Activated CD4-positive, alpha-beta T cell treated with anti-CD3 and anti-CD28 coated beads, Interleukin-2, amount 10 ng/mL, durations not matched to agents 24 days and 14 days (primary cell): ENCODE measurements around the gene NCBP3. TPM values are rescaled to one million over a fixed set of nuclear protein-coding genes. Genes with fewer than 3 reads are reported as not detected.

ENCODE experiments used
- DNase-seq: peaks from one replicate; pipeline ENCODE4 v3.0.0; 2022
- H3K27ac Mint-ChIP-seq: one replicate; pipeline ENCODE4 v1.8.0; 2022; ENCODE audit warnings: mild to moderate bottlenecking, mixed read lengths
- H3K27me3 Mint-ChIP-seq: one replicate; pipeline ENCODE4 v1.8.0; 2022; ENCODE audit warnings: mixed read lengths
- H3K36me3 Mint-ChIP-seq: one replicate; pipeline ENCODE4 v1.8.0; 2022; ENCODE audit warnings: low read depth, mild to moderate bottlenecking, mixed read lengths
- H3K4me1 Mint-ChIP-seq: one replicate; pipeline ENCODE4 v1.8.0; 2021; ENCODE audit warnings: mixed read lengths
- H3K4me3 Mint-ChIP-seq: one replicate; pipeline ENCODE4 v1.8.0; 2022; ENCODE audit warnings: mild to moderate bottlenecking, moderate library complexity, mixed read lengths
- H3K9me3 Mint-ChIP-seq: one replicate; pipeline ENCODE4 v1.8.0; 2021; ENCODE audit warnings: mixed read lengths
- intact Hi-C: fragments of 100-400 bp; cut with micrococcal nuclease; formaldehyde crosslinking; loops from one replicate; pipeline ENCODE4 v1.15.1; 2023
- total RNA-seq: library from RNA; stranded (reverse); gene quantifications from 2 replicates; pipeline ENCODE4 v1.2.3, GENCODE V29; 2022

Gene NCBP3
- total RNA-seq, 1 donor from 2014 or later = 52.1 TPM

GRCh38 chr17:3888343-3889171 is 42.5 kb upstream of the NCBP3 start:
- Mint-ChIP-seq H3K4me3 (no peak overlapping the region), H3K4me1 (peaks cover 34% of the 10 kb centered on the region), H3K27ac (no peak overlapping the region), H3K27me3 (peaks cover 7% of the 10 kb centered on the region), H3K9me3 (no peaks in the 10 kb centered on the region), H3K36me3 (peaks cover 3% of the 10 kb centered on the region)
- no peak for DNase-seq
- intact Hi-C loops = no loop called here

DNA sequence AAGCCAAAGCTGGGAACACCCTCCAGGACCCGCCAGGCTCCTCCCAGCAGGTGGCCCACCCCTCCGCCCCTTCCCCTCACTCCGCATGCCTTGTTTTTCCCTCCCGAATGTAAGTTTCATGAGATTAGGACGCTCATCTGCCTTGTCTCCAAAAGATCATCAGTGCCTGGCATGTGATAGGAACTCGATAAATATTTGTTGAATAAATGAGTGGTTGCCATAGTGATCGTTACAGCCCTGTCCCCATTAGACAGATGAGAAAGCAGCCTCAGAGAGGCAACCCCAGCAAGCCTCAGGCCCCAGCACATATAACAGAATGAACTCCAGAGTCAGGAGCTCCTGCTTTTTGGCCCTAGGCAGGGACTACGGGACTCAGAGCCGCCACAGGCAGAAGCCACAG is 41.8 kb upstream of the NCBP3 start:
- Mint-ChIP-seq H3K4me3 (no peak overlapping the region), H3K27ac (no peak overlapping the region), H3K4me1 (peaks cover 31% of the 10 kb centered on the region)

DNA sequence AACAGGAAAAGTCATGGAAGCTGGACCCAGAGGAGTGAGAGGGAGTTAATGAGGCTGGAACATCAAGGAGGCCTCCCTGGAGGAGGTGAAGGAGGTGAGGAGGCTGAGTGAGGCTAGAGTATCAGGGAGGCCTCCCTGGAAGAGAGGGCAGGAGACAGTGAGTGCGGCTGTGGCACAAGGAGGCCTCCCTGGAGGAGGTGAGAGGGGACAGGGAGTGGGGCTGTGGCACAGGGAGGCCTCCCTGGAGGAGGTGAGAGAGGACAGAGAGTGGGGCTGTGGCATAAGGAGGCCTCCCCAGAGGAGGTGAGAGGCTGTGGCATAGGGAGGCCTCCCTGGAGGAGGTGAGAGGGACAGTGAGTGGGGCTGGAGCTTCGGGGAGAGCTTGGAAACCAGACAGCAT is 41.3 kb upstream of the NCBP3 start:
- peaks cover 31% of the 10 kb centered on the region for H3K4me1 Mint-ChIP-seq
- peak overlapping the region; percentile 76 for H3K27ac Mint-ChIP-seq
- peak overlapping the region; percentile 53 for H3K4me3 Mint-ChIP-seq
- DNase-seq = no peak
- H3K9me3 Mint-ChIP-seq = no peaks in the 10 kb centered on the region
- peaks cover 7% of the 10 kb centered on the region for H3K27me3 Mint-ChIP-seq
- intact Hi-C loops = no loop called here
- peaks cover 5% of the 10 kb centered on the region for H3K36me3 Mint-ChIP-seq

More for the DNA sequence above, 41.8 kb upstream of the NCBP3 start:
- intact Hi-C loops = no loop called here
- Mint-ChIP-seq H3K9me3 (no peaks in the 10 kb centered on the region), H3K36me3 (peaks cover 5% of the 10 kb centered on the region), H3K27me3 (peaks cover 7% of the 10 kb centered on the region)
- DNase-seq = no peak

DNA sequence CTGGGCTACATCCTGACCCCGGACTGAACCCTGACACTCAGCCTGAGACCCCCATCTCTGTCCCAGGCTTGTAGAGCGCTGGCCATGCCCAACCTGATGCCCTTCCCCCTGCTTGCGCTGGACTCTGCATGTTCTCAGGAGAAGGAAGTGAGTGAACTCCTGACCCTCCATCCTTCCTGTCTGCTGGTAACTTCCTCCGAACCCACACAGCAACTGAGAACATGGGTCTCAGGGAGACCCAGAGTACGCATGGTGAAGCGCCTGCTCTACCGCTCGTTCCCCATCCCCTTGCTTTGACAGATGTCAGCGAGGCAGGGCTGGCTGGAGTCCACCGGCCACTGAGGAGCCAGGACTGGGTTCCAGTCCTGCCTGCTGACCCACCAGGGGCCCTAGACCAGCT is 40.7 kb upstream of the NCBP3 start:
- peaks cover 27% of the 10 kb centered on the region for H3K4me1 Mint-ChIP-seq
- intact Hi-C loops = no loop called here
- H3K27me3 Mint-ChIP-seq = peaks cover 6% of the 10 kb centered on the region
- peak overlapping the region; percentile 76 for H3K27ac Mint-ChIP-seq
- peak overlapping the region; percentile 53 for H3K4me3 Mint-ChIP-seq
- H3K36me3 Mint-ChIP-seq = peaks cover 2% of the 10 kb centered on the region
- DNase-seq = peak; percentile 67
- H3K9me3 Mint-ChIP-seq = no peaks in the 10 kb centered on the region

DNA sequence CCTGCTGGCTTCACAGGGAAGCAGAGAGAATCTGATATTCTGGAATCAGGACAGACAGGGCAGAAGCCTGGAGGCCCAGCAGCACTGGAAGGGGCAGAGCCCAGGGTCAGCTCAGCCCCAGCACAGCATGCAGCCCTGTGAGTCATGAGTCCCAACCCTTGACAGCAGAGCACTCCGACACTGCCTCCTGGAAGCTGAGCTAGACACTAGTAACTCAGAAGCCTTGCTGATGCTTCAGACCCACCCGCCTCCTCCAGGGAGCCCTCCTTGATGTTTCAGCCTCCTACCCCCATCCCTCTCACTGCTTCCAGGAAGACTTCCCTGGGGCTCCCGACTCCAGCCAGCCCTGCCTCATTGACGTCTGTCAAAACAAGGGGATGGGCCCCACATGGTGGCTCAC is 39.9 kb upstream of the NCBP3 start:
- DNase-seq = no peak
- Mint-ChIP-seq H3K27ac (no peak overlapping the region), H3K9me3 (no peaks in the 10 kb centered on the region), H3K4me3 (peak overlapping the region; percentile 22), H3K4me1 (peaks cover 20% of the 10 kb centered on the region), H3K27me3 (no peaks in the 10 kb centered on the region), H3K36me3 (peaks cover 2% of the 10 kb centered on the region)
- intact Hi-C loops = no loop called here

- peaks cover 18% of the 10 kb centered on the region for H3K4me1 Mint-ChIP-seq
- H3K4me3 Mint-ChIP-seq = no peak overlapping the region
- peaks cover 2% of the 10 kb centered on the region for H3K36me3 Mint-ChIP-seq
- no peak for DNase-seq
- intact Hi-C loops = no loop called here
- no peaks in the 10 kb centered on the region for H3K9me3 Mint-ChIP-seq
- no peaks in the 10 kb centered on the region for H3K27me3 Mint-ChIP-seq
- H3K27ac Mint-ChIP-seq = no peak overlapping the region
Observed at GRCh38 chr17:3885271-3885670, 39.2 kb upstream of the NCBP3 start.

- no peaks in the 10 kb centered on the region for H3K9me3 Mint-ChIP-seq
- H3K4me3 Mint-ChIP-seq = no peak overlapping the region
- no peak overlapping the region for H3K27ac Mint-ChIP-seq
- H3K4me1 Mint-ChIP-seq = peaks cover 17% of the 10 kb centered on the region
- intact Hi-C loops = no loop called here
- DNase-seq = no peak
- H3K36me3 Mint-ChIP-seq = peaks cover 2% of the 10 kb centered on the region
- no peaks in the 10 kb centered on the region for H3K27me3 Mint-ChIP-seq
Observed at GRCh38 chr17:3884188-3884587, 38.1 kb upstream of the NCBP3 start.

DNA sequence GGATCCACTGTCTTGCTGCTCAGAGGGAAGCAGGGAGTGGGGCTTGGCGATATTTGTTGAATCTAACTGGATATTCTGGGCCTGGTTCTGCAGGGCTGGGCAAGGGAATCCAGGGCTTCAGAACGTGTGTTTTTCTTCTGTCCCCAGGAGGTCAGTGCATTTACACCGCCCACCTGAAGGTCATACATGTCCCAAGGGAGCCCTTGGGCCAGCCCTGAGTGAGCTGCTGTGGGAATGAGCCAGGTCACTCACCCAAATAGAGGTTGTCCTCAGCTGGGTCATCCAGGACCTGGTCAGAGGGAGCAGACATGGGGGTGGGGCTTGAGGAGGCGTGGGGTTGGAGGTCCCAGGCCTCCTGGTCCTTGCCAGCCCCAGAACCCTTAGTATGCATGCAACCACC is 36.2 kb upstream of the NCBP3 start:
- no peak for DNase-seq
- intact Hi-C loops = no loop called here
- Mint-ChIP-seq H3K4me3 (no peak overlapping the region), H3K4me1 (peaks cover 12% of the 10 kb centered on the region), H3K9me3 (no peaks in the 10 kb centered on the region), H3K36me3 (peaks cover 2% of the 10 kb centered on the region), H3K27ac (no peak overlapping the region), H3K27me3 (no peaks in the 10 kb centered on the region)

DNA sequence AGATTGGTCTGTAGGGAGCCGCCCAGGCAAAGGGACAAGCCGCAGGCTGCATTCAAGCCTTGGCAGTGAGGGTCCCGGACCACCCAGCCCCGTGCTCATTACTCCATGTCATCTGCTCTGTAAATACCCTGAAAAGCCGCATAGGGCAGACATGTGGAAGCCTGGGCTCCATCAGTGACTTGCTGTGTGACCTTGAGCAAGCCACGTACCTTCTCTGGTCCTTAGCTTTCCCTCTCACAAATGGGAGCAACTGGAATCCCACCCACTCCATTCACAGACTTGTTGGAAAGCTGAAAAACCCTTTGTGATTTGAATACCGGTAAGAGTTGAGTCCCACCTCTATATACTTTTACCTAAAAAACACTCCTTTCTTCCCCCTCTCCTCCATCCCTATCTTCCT is 34.9 kb upstream of the NCBP3 start:
- Mint-ChIP-seq H3K4me1 (no peaks in the 10 kb centered on the region), H3K36me3 (peaks cover 4% of the 10 kb centered on the region), H3K9me3 (no peaks in the 10 kb centered on the region), H3K27me3 (no peaks in the 10 kb centered on the region), H3K4me3 (no peak overlapping the region), H3K27ac (no peak overlapping the region)
- no peak for DNase-seq
- intact Hi-C loops = no loop called here

GRCh38 chr17:3879591-3880417 is 33.8 kb upstream of the NCBP3 start:
- Mint-ChIP-seq H3K27ac (no peak overlapping the region), H3K4me3 (no peak overlapping the region), H3K9me3 (no peaks in the 10 kb centered on the region), H3K4me1 (no peaks in the 10 kb centered on the region), H3K36me3 (peaks cover 9% of the 10 kb centered on the region), H3K27me3 (no peaks in the 10 kb centered on the region)
- intact Hi-C loops = no loop called here
- DNase-seq = no peak

- H3K27me3 Mint-ChIP-seq = no peaks in the 10 kb centered on the region
- H3K4me1 Mint-ChIP-seq = no peaks in the 10 kb centered on the region
- peaks cover 9% of the 10 kb centered on the region for H3K36me3 Mint-ChIP-seq
- H3K9me3 Mint-ChIP-seq = no peaks in the 10 kb centered on the region
- no peak overlapping the region for H3K4me3 Mint-ChIP-seq
- H3K27ac Mint-ChIP-seq = no peak overlapping the region
- no peak for DNase-seq
- intact Hi-C loops = no loop called here
Observed at GRCh38 chr17:3879186-3879585, 33.1 kb upstream of the NCBP3 start.

- Mint-ChIP-seq H3K27ac (no peak overlapping the region), H3K4me3 (no peak overlapping the region), H3K27me3 (no peaks in the 10 kb centered on the region), H3K9me3 (no peaks in the 10 kb centered on the region), H3K36me3 (peaks cover 13% of the 10 kb centered on the region), H3K4me1 (no peaks in the 10 kb centered on the region)
- intact Hi-C loops = no loop called here
- DNase-seq = no peak
Observed at GRCh38 chr17:3877220-3877619, 31.2 kb upstream of the NCBP3 start.

GRCh38 chr17:3875317-3875716 is 29.3 kb upstream of the NCBP3 start:
- H3K4me3 Mint-ChIP-seq = no peak overlapping the region
- no peaks in the 10 kb centered on the region for H3K9me3 Mint-ChIP-seq
- intact Hi-C loops = no loop called here
- H3K27me3 Mint-ChIP-seq = no peaks in the 10 kb centered on the region
- H3K4me1 Mint-ChIP-seq = peaks cover 5% of the 10 kb centered on the region
- H3K36me3 Mint-ChIP-seq = peaks cover 15% of the 10 kb centered on the region
- no peak for DNase-seq
- no peak overlapping the region for H3K27ac Mint-ChIP-seq

DNA sequence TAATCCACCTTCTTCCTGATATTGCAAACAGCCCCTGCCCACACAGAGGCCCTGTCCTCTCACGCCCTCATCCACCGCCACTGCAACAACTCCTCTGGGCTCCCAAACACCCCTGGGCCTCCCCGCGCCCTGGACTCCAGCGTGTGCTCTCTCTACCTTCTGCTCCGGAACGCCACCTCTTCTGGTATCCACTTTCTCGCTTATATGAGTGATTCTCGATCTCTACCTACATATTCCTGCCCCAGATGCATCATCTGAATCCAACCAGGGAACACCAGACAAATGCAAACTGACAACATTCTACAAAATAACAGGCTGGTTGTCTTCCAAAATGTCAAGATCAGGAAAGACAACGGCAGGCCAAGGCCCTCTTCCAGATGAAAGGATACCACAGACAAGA is 27.8 kb upstream of the NCBP3 start:
- H3K36me3 Mint-ChIP-seq = peaks cover 15% of the 10 kb centered on the region
- no peak for DNase-seq
- H3K4me3 Mint-ChIP-seq = no peak overlapping the region
- no peaks in the 10 kb centered on the region for H3K9me3 Mint-ChIP-seq
- peaks cover 5% of the 10 kb centered on the region for H3K4me1 Mint-ChIP-seq
- intact Hi-C loops = no loop called here
- no peak overlapping the region for H3K27ac Mint-ChIP-seq
- no peaks in the 10 kb centered on the region for H3K27me3 Mint-ChIP-seq
